Fibroblast of the aortic adventitia (primary cell): Measurements from ENCODE around the gene RASL12. TPM values are rescaled to one million over a fixed set of nuclear protein-coding genes. Genes with fewer than 3 reads are reported as not detected.

Experiments used
- DNase-seq: peaks from one replicate; pipeline ENCODE4 v3.0.0-alpha.2; 2010; ENCODE audit warnings: low read depth
- H3K4me3 ChIP-seq: 2 replicates; pipeline ENCODE4 v1.5.1; 2011; ENCODE audit warnings: low read depth, mild to moderate bottlenecking, control low read depth, low read length, moderate library complexity
- CTCF ChIP-seq: IDR thresholded peaks from 2 replicates; pipeline ENCODE4 v1.5.1; 2011; ENCODE audit warnings: mild to moderate bottlenecking, low read length, control low read depth, inconsistent platforms; ENCODE audit not compliant: insufficient read depth
- total RNA-seq: library from RNA; depleted of rRNA; stranded (reverse); fragments of >200 nt; gene quantifications from 2 replicates; pipeline ENCODE4 v1.2.3, GENCODE V29; 2012; ENCODE audit warnings: low replicate concordance

The RASL12 gene
- total RNA-seq, 1 donor, result 1.9 TPM

- TF ChIP-seq CTCF, result no peak
- no peak for DNase-seq
- H3K4me3 ChIP-seq, result no peak overlapping the region
These were observed 8.4 kb downstream of the RASL12 start for GRCh38 chr15:65059369-65059750.

GRCh38 chr15:65058394-65059368, 9.1 kb downstream of the RASL12 start:
- H3K4me3 ChIP-seq, result no peak overlapping the region
- TF ChIP-seq CTCF, result no peak
- DNase-seq, result no peak

GRCh38 chr15:65057549-65057940, 10.2 kb downstream of the RASL12 start:
- H3K4me3 ChIP-seq, result no peak overlapping the region
- DNase-seq, result no peak
- TF ChIP-seq CTCF, result no peak

- no peak for TF ChIP-seq CTCF
- DNase-seq, result no peak
- no peak overlapping the region for H3K4me3 ChIP-seq
These were observed 10.8 kb downstream of the RASL12 start for GRCh38 chr15:65056868-65057548.

- no peak for TF ChIP-seq CTCF
- DNase-seq, result no peak
- no peak overlapping the region for H3K4me3 ChIP-seq
These were observed 11.7 kb downstream of the RASL12 start for GRCh38 chr15:65056106-65056505.

- no peak overlapping the region for H3K4me3 ChIP-seq
- DNase-seq, result peak; percentile 43
- TF ChIP-seq CTCF, result no peak
These were observed 12.5 kb downstream of the RASL12 start for GRCh38 chr15:65055201-65055870.
